Ascending aorta (tissue), 2 donors: ENCODE results near the gene FMN1. TPM values are rescaled to one million over a fixed set of nuclear protein-coding genes. Genes with fewer than 3 reads are reported as not detected.

Experiments
- DNase-seq, 2 donors: peaks; one replicate each; pipeline ENCODE4 v3.0.0-alpha.2; 2019; ENCODE audit warnings: low spot score in 2 of 2
- H3K27ac ChIP-seq, 2 donors: fragments of 200-600 bp; sonication (generic); one replicate each; pipeline ENCODE4 v1.5.1; 2016 to 2017; ENCODE audit warnings: mild to moderate bottlenecking in 1 of 2
- H3K27me3 ChIP-seq: fragments of 200-600 bp; sonication (generic); one replicate; pipeline ENCODE4 v1.5.1; 2017
- H3K36me3 ChIP-seq, 2 donors: fragments of 200-600 bp; sonication (generic); one replicate each; pipeline ENCODE4 v1.5.1; 2016
- H3K4me1 ChIP-seq, 2 donors: fragments of 200-600 bp; sonication (generic); one replicate each; pipeline ENCODE4 v1.5.1; 2016 to 2017; ENCODE audit warnings: mild to moderate bottlenecking in 1 of 2
- H3K4me3 ChIP-seq, 2 donors: fragments of 200-600 bp; sonication (generic); one replicate each; pipeline ENCODE4 v1.5.1; 2016 to 2017; ENCODE audit warnings: mild to moderate bottlenecking in 1 of 2
- H3K9me3 ChIP-seq, 2 donors: fragments of 200-600 bp; sonication (generic); one replicate each; pipeline ENCODE4 v1.5.1; 2016
- intact Hi-C: fragments of 100-400 bp; cut with DNase I; formaldehyde crosslinking; loops from one replicate; pipeline ENCODE4 v1.15.1; 2023
- total RNA-seq: library from RNA; depleted of rRNA; stranded (reverse); fragments of >200 nt; gene quantifications from one replicate; pipeline ENCODE4 v1.1.0, GENCODE V29; 2016
- TF ChIP-seq, protein P1 (sequence below), 3 experiments: fragments of 200-600 bp in 2 of 3; fragments of 450-650 bp in 1 of 3; sonication (generic) in 2 of 3; IDR thresholded peaks; one replicate each; pipeline ENCODE4 v1.5.1; 2016 to 2019; ENCODE audit warnings: antibody characterized with exemption in 3 of 3, mild to moderate bottlenecking in 1 of 3, moderate library complexity in 1 of 3

The FMN1 gene
- total RNA-seq, 1 donor from 2014 or later: 4.3 TPM

GRCh38 chr15:33152502-33153109 lies 41.9 kb downstream of the FMN1 start:
- Histone ChIP-seq H3K4me1 (no peaks in the 10 kb centered on the region), H3K27me3 (no peaks in the 10 kb centered on the region), H3K27ac (peak overlapping the region; percentile 30 to 49), H3K36me3 (no peaks in the 10 kb centered on the region), H3K4me3 (peak overlapping the region in 1 of 2 donors; percentile 42), H3K9me3 (no peaks in the 10 kb centered on the region)
- intact Hi-C loops: no loop called here
- no peak for DNase-seq
- TF ChIP-seq, protein P1, sequence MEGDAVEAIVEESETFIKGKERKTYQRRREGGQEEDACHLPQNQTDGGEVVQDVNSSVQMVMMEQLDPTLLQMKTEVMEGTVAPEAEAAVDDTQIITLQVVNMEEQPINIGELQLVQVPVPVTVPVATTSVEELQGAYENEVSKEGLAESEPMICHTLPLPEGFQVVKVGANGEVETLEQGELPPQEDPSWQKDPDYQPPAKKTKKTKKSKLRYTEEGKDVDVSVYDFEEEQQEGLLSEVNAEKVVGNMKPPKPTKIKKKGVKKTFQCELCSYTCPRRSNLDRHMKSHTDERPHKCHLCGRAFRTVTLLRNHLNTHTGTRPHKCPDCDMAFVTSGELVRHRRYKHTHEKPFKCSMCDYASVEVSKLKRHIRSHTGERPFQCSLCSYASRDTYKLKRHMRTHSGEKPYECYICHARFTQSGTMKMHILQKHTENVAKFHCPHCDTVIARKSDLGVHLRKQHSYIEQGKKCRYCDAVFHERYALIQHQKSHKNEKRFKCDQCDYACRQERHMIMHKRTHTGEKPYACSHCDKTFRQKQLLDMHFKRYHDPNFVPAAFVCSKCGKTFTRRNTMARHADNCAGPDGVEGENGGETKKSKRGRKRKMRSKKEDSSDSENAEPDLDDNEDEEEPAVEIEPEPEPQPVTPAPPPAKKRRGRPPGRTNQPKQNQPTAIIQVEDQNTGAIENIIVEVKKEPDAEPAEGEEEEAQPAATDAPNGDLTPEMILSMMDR (IDR thresholded peaks at IDR 0.05): no peak

- no peak overlapping the region for H3K27ac ChIP-seq
Observed at GRCh38 chr15:33150971-33151370, 43.5 kb downstream of the FMN1 start.

GRCh38 chr15:33150431-33150941 lies 44.0 kb downstream of the FMN1 start:
- Histone ChIP-seq H3K4me3 (no peak overlapping the region), H3K9me3 (no peaks in the 10 kb centered on the region), H3K4me1 (no peaks in the 10 kb centered on the region), H3K36me3 (no peaks in the 10 kb centered on the region), H3K27me3 (no peaks in the 10 kb centered on the region), H3K27ac (no peak overlapping the region)
- TF ChIP-seq, protein P1 (IDR thresholded peaks at IDR 0.05): no peak
- no peak for DNase-seq
- intact Hi-C loops: no loop called here

More at GRCh38 chr15:33150971-33151370, 43.5 kb downstream of the FMN1 start:
- no peak for DNase-seq
- TF ChIP-seq, protein P1 (IDR thresholded peaks at IDR 0.05): no peak
- peak overlapping the region in 1 of 2 donors; percentile 31 for H3K4me3 ChIP-seq
- H3K4me1 ChIP-seq: no peaks in the 10 kb centered on the region
- no peaks in the 10 kb centered on the region for H3K36me3 ChIP-seq
- intact Hi-C loops: no loop called here
- H3K9me3 ChIP-seq: no peaks in the 10 kb centered on the region
- H3K27me3 ChIP-seq: no peaks in the 10 kb centered on the region

- no peaks in the 10 kb centered on the region for H3K27me3 ChIP-seq
- TF ChIP-seq, protein P1 (IDR thresholded peaks at IDR 0.05): no peak
- H3K9me3 ChIP-seq: no peaks in the 10 kb centered on the region
- intact Hi-C loops: no loop called here
- no peak overlapping the region for H3K27ac ChIP-seq
- H3K4me3 ChIP-seq: no peak overlapping the region
- H3K4me1 ChIP-seq: no peaks in the 10 kb centered on the region
- no peak for DNase-seq
- H3K36me3 ChIP-seq: no peaks in the 10 kb centered on the region
Observed at GRCh38 chr15:33149919-33150318, 44.6 kb downstream of the FMN1 start.

- intact Hi-C loops: no loop called here
Observed at GRCh38 chr15:33148129-33148751, 46.3 kb downstream of the FMN1 start.

More at GRCh38 chr15:33148129-33148751, 46.3 kb downstream of the FMN1 start:
- DNase-seq: no peak
- Histone ChIP-seq H3K4me1 (no peaks in the 10 kb centered on the region), H3K27ac (no peak overlapping the region), H3K4me3 (no peak overlapping the region), H3K27me3 (no peaks in the 10 kb centered on the region), H3K36me3 (no peaks in the 10 kb centered on the region), H3K9me3 (no peaks in the 10 kb centered on the region)
- TF ChIP-seq, protein P1 (IDR thresholded peaks at IDR 0.05): no peak
